Measurements from ENCODE around the gene ULK4.

- no peak for TF ChIP-seq CTCF (IDR thresholded peaks at IDR 0.05; ENCODE audit: poor library complexity, severe bottlenecking)
- no peak for TF ChIP-seq POLR2AphosphoS5 (IDR thresholded peaks at IDR 0.05)
- no peak for TF ChIP-seq REST (IDR thresholded peaks at IDR 0.05; ENCODE audit: borderline replicate concordance)
- no peak for TF ChIP-seq SMC3 (conservative IDR thresholded peaks at IDR 0.05; ENCODE audit: poor library complexity)
- no peak for TF ChIP-seq RAD21 (conservative IDR thresholded peaks at IDR 0.05)
- no peak for TF ChIP-seq EZH2 (IDR thresholded peaks at IDR 0.05; ENCODE audit: borderline replicate concordance, insufficient read depth, low read length, poor library complexity, severe bottlenecking)
- TF ChIP-seq TAF1 (IDR thresholded peaks at IDR 0.05; ENCODE audit: low read depth), result no peak
- no peak for TF ChIP-seq EP300 (conservative IDR thresholded peaks at IDR 0.05; ENCODE audit: poor library complexity, severe bottlenecking)
These were observed 659.6 kb downstream of the ULK4 start for GRCh38 chr3:41302295-41302694.

All from neural cell (in vitro differentiated cells).